UCSD-AML1 (cell line): ENCODE measurements around the gene PCDH18.
"Not testable (repeated sequence)": the region's sequence is repeated elsewhere in the genome, so short reads cannot be mapped to it uniquely, and the experiment has no call there.

Experiments
- DNase-seq: peaks from one replicate; lab custom pipeline; 2025; ENCODE audit not compliant: unreplicated experiment; lab: John Stamatoyannopoulos, UW

The PCDH18 gene

DNA sequence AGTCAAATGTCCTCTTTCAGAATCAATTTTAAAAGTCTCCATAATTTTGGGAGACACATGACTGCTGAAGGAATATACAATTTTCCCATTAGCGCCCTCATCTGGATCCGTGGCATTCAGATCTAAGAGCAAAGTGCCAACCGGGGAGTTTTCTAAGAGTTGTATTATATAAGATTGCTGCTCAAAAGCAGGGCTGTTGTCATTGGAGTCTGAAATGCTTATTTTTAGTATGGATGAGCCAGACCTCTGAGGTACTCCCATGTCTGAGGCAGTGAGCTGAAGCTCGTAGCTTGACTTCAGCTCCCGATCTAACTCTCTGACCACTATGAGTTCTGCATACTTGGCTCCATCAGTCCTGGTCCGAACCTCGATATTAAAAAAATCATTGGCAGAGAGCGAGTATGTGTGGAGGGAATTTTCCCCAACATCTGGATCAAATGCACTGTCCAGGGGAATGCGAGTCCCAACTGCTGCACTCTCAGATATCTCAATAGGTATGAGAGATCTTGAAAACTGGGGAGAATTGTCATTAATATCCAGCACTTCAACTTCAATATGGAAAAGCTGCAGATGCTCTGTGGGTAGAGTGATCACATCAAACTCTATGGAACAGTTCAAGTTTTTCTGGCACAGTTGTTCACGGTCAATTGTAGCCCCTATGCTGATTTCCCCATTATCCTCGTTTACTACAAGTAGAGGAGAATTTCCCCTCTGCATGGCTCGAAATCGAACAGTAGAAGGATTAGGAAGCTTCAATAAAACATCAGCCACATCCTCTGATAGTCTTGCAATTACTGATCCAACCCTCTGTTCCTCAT is 917 bp downstream of the PCDH18 start:
- no peak for DNase-seq

DNA sequence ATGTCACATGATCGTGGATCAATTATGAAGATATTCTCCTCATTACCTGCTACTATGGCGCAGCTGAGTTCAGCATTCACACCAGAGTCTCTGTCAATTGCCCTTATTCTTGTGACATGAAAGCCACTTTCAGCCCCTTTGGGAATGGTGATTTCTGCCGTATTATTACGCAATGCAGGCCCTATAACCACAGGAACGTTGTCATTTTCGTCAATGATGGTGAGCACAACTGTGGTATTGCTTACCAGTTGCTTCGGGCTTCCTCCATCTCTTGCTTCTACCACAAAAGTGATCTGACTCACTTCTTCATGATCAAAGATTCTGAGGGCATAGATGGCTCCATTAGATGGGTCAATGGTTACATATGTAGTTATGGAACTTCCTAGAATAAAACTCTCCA is 2.1 kb downstream of the PCDH18 start:
- DNase-seq: no peak

GRCh38 chr4:137529432-137529831 is 2.9 kb downstream of the PCDH18 start:
- no peak for DNase-seq

DNA sequence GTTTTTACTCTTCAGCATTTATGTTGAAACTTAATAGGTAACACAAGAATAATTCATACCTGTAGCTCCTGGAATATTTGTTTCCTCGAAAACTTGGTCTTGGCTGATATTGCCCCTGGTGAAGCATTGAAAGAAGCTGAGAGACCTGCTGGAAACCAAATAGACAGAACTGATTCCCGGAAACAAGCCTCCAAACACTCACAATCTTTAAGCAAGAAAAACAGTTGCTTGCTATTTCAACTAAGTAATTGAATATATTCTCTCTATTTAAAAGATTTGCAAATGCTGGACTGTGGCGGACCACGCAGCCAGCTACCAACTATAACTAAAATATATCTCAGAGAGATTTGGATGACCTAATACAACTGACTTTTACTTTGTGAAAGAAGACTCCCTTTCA is 3.6 kb downstream of the PCDH18 start:
- no peak for DNase-seq

DNA sequence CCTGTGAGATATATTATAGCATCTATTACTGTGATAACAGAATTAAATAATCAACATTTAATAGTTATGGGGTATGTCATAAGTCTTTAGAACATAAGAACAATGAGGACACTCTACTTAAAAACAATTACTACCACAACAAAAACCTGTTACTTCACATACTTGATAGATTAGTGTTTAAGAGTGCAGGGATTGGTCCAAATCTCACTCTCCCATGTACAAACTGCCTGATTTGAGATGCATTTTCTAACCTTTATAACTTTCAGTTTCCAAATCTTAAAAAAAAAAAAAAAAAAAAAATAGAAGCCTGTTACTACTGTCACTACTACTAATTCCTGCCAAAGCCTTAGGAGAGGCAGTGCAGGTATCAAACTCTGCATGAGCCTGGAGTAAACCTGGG is 5.6 kb downstream of the PCDH18 start:
- no peak for DNase-seq

GRCh38 chr4:137524725-137525369 is 7.4 kb downstream of the PCDH18 start:
- no peak for DNase-seq

DNA sequence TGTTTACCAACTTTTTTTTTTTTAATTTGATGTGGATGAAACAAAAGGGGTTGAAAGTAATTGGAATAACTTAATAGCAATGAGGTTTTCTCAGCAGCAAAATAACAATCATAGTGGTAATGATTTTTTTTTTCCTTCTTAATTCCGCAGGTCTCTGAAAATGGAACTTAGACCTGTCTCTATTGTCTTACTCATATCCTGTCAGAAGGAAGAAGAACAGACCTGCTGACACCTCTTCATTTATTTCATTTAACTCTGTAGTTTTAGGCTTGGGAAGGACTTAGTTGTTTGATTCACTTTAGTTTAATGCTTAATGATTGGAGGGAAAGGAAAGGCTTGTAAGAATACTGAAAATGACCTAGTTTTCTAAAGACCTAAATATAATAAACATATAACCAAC is 9.0 kb downstream of the PCDH18 start:
- DNase-seq: no peak

DNA sequence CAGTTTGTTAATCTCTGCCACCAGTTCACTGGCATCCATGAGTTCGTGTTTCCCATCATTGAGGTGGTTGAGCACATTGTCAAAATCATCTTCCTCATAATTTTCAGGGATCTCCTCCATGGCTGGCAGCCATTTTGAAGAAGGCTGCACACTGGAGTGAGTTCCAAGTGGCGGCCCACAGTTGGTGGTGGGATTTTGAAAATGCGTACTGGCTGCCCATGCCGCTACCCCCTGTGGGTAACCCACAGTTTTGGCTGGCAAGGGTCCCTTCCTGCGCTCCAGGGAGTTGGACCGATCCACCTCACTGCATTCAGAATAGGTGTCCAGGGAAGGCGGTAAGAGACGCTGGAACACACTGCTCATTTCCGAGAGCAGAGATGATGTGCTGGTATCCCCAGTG is 11.2 kb downstream of the PCDH18 start:
- no peak for DNase-seq

DNA sequence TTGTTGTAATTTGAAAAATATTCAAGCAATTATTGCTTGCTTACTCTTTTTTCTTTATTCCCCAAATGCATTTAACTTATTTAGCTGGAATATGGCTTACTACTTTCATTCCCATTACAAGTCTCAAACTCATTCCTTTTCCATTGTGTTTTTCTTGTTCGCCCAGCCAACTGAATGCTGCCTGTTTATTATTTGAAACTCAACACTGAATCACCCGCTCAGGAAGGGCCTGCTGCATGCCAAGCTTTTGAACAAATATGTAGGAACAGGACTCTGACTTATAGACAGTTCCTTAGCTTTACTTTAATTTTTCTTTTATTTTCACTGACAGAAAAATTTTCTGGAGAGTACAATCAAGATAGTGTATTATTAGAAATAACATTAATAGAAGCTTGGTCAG is 12.9 kb downstream of the PCDH18 start:
- no peak for DNase-seq

DNA sequence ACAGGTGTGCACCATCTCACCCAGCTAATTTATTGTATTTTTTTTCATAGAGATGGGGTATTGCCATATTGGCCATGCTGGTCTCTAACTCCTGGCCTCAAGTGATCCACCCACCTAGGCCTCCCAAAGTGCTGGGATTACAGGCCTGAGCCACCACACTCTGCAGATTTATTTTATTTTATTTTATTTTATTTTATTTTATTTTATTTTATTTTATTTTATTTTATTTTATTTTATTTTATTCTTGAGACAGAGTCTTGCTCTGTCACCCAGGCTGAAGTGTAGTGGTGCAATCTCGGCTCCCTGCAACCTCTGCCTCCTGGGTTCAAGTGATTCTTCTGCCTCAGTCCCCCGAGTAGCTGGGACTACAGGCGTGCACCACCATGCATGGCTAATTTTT is 15.0 kb downstream of the PCDH18 start:
- DNase-seq: not testable (repeated sequence)

- DNase-seq: no peak
These were observed 17.7 kb downstream of the PCDH18 start for GRCh38 chr4:137514406-137515111.

- no peak for DNase-seq
These were observed 21.6 kb downstream of the PCDH18 start for GRCh38 chr4:137510557-137511265.

DNA sequence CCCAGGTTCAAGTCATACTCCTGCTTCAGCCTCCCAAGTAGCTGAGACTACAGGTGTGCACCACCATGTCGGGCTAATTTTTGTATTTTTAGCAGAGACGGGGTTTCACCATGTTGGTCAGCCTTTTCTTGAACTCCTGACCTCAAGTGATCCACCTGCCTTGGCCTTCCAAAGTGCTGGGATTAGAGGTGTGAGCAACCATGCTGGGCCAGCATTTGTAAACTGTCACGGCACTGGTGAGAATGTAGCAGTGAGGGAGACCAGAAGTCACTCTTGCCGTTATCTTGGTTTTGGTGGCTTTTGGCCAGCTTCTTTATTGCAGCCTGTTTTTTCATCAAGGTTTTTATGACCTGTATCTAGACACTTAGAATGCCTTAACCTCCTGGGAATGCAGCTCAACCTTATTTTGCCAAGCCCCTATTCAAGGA is 22.4 kb downstream of the PCDH18 start:
- no peak for DNase-seq

DNA sequence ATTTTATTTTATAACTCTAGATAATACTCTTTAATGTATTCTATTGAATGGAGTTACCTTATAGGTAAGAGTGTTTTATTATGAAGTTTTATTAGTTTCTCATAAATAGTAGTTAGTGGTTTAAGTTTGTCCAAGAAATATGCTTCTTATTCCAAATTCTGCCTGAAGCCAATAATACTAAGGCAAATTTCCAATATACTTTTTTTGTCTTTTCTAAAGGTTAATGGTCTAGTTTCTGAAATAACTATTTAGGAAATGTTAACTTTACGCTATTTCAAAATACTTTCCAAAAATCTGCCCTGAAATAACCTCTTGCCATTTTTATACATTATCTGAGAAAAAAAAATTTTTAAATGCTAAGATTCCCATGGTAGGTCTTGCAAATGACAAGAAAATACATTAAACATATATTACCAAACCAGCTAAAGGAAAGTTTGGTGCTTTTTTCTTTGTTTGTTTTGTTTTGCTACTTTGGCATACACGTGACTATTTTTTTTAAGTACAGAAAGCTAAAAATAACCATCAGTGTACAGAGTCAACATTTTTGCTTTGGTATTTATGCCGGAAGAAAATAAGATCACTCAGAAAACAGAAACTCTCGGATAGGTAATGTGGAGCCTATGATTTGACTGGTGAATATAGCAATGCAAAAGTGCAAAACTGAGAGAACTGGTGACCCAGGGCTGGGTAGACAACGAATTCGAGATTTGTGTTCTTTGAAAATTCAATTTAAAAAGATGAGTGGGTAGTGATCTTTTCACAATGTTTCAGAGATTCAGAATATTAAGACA is 29.8 kb downstream of the PCDH18 start:
- DNase-seq: no peak

DNA sequence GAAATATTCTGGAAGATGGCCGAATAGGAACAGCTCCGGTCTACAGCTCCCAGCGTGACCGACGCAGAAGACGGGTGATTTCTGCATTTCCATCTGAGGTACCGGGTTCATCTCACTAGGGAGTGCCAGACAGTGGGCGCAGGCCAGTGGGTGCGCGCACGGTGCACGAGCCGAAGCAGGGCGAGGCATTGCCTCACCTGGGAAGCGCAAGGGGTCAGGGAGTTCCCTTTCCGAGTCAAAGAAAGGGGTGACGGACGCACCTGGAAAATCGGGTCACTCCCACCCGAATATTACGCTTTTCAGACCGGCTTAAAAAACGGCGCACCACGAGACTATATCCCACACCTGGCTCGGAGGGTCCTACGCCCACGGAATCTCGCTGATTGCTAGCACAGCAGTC is 36.0 kb downstream of the PCDH18 start:
- DNase-seq: not testable (repeated sequence)

- DNase-seq: no peak
These were observed 36.7 kb downstream of the PCDH18 start for GRCh38 chr4:137495578-137495977.

DNA sequence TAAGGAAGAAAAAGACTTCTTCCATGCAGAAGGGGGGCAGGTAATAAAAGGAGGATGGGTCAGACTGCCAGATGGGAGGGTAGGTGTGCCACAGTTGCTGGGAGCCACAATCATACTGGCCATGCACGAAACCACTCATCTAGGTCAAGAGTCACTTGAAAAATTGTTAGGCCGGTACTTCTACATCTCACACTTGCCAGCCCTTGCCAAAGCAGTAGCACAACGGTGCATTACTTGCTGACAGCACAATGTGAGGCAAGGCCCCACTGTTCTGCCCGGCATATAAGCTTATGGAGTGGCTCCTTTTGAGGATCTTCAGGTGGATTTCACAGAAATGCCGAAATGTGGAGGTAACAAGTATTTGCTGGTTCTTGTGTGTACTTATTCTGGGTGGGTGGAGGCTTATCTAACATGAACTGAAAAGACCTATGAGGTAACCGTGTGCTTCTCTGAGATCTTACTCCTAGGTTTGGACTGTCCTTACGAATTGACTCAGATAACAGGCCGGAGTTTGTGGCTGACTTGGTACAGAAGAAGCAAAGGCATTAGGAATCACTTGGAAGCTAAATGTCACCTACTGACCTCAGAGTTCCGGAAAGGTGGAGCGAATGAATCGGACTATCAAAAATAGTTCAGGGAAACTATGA is 48.9 kb downstream of the PCDH18 start:
- not testable (repeated sequence) for DNase-seq

- DNase-seq: peak; percentile 4
These were observed 52.6 kb downstream of the PCDH18 start for GRCh38 chr4:137479657-137480056.

GRCh38 chr4:137476345-137476744 is 55.9 kb downstream of the PCDH18 start:
- DNase-seq: no peak

- DNase-seq: no peak
These were observed 57.5 kb downstream of the PCDH18 start for GRCh38 chr4:137474711-137475301.
